ENCODE data around the gene PIAS1. TPM values are rescaled to one million over a fixed set of nuclear protein-coding genes. Genes with fewer than 3 reads are reported as not detected.
"Not testable (repeated sequence)": the region's sequence is repeated elsewhere in the genome, so short reads cannot be mapped to it uniquely, and the experiment has no call there.

The PIAS1 gene
- total RNA-seq, 1 donor from 2014 or later, result 67.8 TPM

DNA sequence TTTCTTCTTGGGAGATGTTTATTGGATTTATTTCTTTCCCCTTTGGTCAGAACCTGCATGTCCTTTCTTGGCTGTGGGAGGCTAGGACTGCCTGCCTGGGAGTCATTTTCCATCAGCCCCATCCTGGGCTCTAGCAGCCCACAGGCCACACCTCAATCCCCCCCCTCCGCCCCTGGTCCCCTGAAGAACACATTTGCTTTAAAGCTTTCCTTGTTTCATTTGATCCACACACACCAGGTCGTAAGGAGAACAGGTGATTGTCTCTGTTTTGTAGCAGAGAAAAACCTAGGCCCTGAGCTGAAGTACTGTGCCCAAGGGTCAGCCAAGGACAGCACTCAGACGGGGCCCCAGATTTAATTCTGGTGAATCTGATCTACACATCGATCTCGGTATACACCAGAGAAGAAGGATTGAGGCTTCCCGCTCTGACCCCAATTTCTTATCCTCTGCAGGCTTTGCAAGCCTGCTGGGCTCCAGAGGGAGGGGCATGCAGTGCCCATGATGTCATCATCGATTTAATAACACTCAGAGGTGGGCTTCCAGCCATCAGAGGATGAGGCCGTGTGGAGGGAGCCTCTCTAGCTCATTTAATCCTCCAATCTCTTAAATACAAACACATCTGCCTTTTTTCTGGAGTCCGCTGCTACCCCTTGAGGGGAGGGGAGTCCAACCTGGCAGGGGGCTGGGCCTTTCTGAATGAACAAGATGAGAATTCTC, 177.1 kb downstream of the PIAS1 start:
- Mint-ChIP-seq H3K9me3 (ENCODE audit: unreplicated experiment) (no peaks in the 10 kb centered on the region), H3K4me1 (ENCODE audit: unreplicated experiment) (peaks cover 28% of the 10 kb centered on the region), H3K4me3 (ENCODE audit: unreplicated experiment) (peak overlapping the region; percentile 82), H3K27ac (ENCODE audit: unreplicated experiment) (no peak overlapping the region), H3K36me3 (ENCODE audit: low read depth, unreplicated experiment) (no peaks in the 10 kb centered on the region), H3K27me3 (ENCODE audit: unreplicated experiment) (peaks cover 18% of the 10 kb centered on the region)
- TF ChIP-seq, protein P1, sequence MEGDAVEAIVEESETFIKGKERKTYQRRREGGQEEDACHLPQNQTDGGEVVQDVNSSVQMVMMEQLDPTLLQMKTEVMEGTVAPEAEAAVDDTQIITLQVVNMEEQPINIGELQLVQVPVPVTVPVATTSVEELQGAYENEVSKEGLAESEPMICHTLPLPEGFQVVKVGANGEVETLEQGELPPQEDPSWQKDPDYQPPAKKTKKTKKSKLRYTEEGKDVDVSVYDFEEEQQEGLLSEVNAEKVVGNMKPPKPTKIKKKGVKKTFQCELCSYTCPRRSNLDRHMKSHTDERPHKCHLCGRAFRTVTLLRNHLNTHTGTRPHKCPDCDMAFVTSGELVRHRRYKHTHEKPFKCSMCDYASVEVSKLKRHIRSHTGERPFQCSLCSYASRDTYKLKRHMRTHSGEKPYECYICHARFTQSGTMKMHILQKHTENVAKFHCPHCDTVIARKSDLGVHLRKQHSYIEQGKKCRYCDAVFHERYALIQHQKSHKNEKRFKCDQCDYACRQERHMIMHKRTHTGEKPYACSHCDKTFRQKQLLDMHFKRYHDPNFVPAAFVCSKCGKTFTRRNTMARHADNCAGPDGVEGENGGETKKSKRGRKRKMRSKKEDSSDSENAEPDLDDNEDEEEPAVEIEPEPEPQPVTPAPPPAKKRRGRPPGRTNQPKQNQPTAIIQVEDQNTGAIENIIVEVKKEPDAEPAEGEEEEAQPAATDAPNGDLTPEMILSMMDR (IDR thresholded peaks at IDR 0.05; ENCODE audit: unreplicated experiment), result no peak
- no peak for DNase-seq (ENCODE audit: low spot score)

DNA sequence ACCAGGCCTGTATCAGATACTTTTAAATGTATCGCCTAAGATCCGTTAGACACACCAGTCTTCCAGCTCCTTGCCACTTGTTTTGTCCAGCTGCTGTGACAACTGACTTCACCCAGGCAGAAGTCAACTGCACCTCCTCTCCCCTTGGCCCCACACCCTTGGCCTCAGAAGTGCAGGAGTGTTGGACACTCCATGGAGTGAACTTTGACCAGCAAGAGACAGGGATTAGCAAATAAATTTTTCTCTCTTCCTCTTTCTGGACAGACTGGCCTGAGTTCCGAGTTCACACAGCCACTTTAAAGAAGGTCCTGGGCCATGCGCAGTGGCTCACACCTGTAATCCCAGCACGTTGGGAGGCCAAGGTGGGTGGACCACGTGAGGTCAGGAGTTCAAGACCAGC, 178.3 kb downstream of the PIAS1 start:
- Mint-ChIP-seq H3K4me3 (ENCODE audit: unreplicated experiment) (no peak overlapping the region), H3K36me3 (ENCODE audit: low read depth, unreplicated experiment) (no peaks in the 10 kb centered on the region), H3K4me1 (ENCODE audit: unreplicated experiment) (peaks cover 28% of the 10 kb centered on the region), H3K27ac (ENCODE audit: unreplicated experiment) (no peak overlapping the region), H3K9me3 (ENCODE audit: unreplicated experiment) (no peaks in the 10 kb centered on the region), H3K27me3 (ENCODE audit: unreplicated experiment) (peaks cover 18% of the 10 kb centered on the region)
- TF ChIP-seq, protein P1 (IDR thresholded peaks at IDR 0.05; ENCODE audit: unreplicated experiment), result no peak
- no peak for DNase-seq (ENCODE audit: low spot score)

DNA sequence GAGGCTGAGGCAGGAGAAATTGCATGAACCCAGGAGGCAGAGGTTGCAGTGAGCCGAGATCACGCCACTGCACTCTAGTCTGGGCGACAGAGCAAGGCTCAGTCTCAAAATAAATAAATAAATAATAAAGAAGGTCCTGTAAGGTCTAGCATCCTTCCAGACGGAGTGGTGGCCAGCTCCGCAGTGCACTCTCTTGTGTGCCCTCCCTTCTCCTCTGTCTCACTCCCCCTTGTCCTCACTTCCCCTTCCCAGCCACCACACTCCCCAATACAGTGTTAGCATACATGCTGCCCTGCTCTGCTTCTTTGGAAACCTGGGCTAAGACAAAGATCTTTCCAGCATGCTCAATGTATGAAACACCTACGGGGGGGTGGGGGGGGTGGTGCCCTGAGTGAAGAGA, 178.8 kb downstream of the PIAS1 start:
- Mint-ChIP-seq H3K27me3 (ENCODE audit: unreplicated experiment) (peaks cover 17% of the 10 kb centered on the region), H3K27ac (ENCODE audit: unreplicated experiment) (peak overlapping the region; percentile 67), H3K4me3 (ENCODE audit: unreplicated experiment) (no peak overlapping the region), H3K36me3 (ENCODE audit: low read depth, unreplicated experiment) (no peaks in the 10 kb centered on the region), H3K4me1 (ENCODE audit: unreplicated experiment) (peaks cover 28% of the 10 kb centered on the region), H3K9me3 (ENCODE audit: unreplicated experiment) (no peaks in the 10 kb centered on the region)
- no peak for DNase-seq (ENCODE audit: low spot score)
- TF ChIP-seq, protein P1 (IDR thresholded peaks at IDR 0.05; ENCODE audit: unreplicated experiment), result no peak

DNA sequence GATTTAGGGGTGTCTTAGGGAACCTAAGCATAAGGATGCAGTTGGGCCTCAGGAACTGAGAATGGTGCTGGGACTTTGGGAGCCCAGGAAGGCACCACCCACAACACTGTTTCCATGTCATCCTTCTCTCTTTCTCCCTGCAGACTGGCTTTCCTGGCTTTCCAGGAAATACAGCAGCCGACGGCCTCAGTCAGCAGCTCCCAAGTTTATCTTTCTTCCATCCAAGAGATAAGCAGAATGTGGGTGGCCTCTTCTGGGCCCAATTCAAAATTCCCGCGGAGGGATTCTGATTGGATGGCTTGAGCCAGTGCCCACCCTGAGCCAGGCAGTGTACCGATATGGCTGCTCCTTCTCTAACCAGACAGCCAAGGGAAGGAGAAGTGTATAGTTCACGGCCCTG, 179.9 kb downstream of the PIAS1 start:
- H3K9me3 Mint-ChIP-seq (ENCODE audit: unreplicated experiment), result no peaks in the 10 kb centered on the region
- no peak overlapping the region for H3K27ac Mint-ChIP-seq (ENCODE audit: unreplicated experiment)
- no peak overlapping the region for H3K4me3 Mint-ChIP-seq (ENCODE audit: unreplicated experiment)
- TF ChIP-seq, protein P1 (IDR thresholded peaks at IDR 0.05; ENCODE audit: unreplicated experiment), result no peak
- H3K4me1 Mint-ChIP-seq (ENCODE audit: unreplicated experiment), result peaks cover 20% of the 10 kb centered on the region
- H3K36me3 Mint-ChIP-seq (ENCODE audit: low read depth, unreplicated experiment), result no peaks in the 10 kb centered on the region
- DNase-seq (ENCODE audit: low spot score), result no peak
- peaks cover 13% of the 10 kb centered on the region for H3K27me3 Mint-ChIP-seq (ENCODE audit: unreplicated experiment)

DNA sequence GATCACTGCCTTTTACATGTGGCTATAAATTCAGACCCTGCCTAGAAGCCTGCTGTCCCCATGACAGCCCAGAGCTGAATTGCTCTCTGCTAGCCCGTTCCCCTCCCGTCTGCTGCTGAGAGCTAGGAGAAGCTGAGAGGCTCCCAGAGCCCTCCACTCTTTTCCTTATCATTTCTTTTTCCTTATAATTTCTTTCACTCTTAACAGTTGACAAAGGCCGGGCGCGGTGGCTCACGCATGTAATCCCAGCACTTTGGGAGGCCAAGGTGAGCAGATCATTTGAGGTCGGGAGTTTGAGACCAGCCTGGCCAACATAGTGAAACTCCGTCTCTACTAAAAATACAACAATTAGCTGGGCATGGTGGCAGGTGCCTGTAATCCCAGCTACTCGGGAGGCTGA, 180.4 kb downstream of the PIAS1 start:
- peaks cover 13% of the 10 kb centered on the region for H3K27me3 Mint-ChIP-seq (ENCODE audit: unreplicated experiment)
- not testable (repeated sequence) for H3K9me3 Mint-ChIP-seq (ENCODE audit: unreplicated experiment); H3K4me3 Mint-ChIP-seq (ENCODE audit: unreplicated experiment); DNase-seq (ENCODE audit: low spot score); H3K36me3 Mint-ChIP-seq (ENCODE audit: low read depth, unreplicated experiment); H3K27ac Mint-ChIP-seq (ENCODE audit: unreplicated experiment)
- peaks cover 20% of the 10 kb centered on the region for H3K4me1 Mint-ChIP-seq (ENCODE audit: unreplicated experiment)
